Measurements from ENCODE around the gene GRID2IP.
A peak's percentile ranks its signal among the peaks of the same experiment; 100 is the strongest.

The GRID2IP gene

GRCh38 chr7:6530626-6531491, 20.4 kb downstream of the GRID2IP start:
- peak; percentile 13 for DNase-seq (ENCODE audit: low read depth)
- TF ChIP-seq CTCF (IDR thresholded peaks at IDR 0.05; ENCODE audit: insufficient read depth, low read depth, low read length, missing control alignments), result no peak
- H3K4me3 ChIP-seq (ENCODE audit: low read length), result peak overlapping the region; percentile 44

- TF ChIP-seq CTCF (IDR thresholded peaks at IDR 0.05; ENCODE audit: insufficient read depth, low read depth, low read length, missing control alignments), result no peak
- H3K4me3 ChIP-seq (ENCODE audit: low read length), result no peak overlapping the region
- no peak for DNase-seq (ENCODE audit: low read depth)
Observed at GRCh38 chr7:6529643-6530042, 21.6 kb downstream of the GRID2IP start.

GRCh38 chr7:6528401-6529130, 22.7 kb downstream of the GRID2IP start:
- TF ChIP-seq CTCF (IDR thresholded peaks at IDR 0.05; ENCODE audit: insufficient read depth, low read depth, low read length, missing control alignments), result no peak
- no peak overlapping the region for H3K4me3 ChIP-seq (ENCODE audit: low read length)
- no peak for DNase-seq (ENCODE audit: low read depth)

- no peak for DNase-seq (ENCODE audit: low read depth)
- TF ChIP-seq CTCF (IDR thresholded peaks at IDR 0.05; ENCODE audit: insufficient read depth, low read depth, low read length, missing control alignments), result no peak
- H3K4me3 ChIP-seq (ENCODE audit: low read length), result no peak overlapping the region
Observed at GRCh38 chr7:6526997-6527378, 24.3 kb downstream of the GRID2IP start.

- no peak for TF ChIP-seq CTCF (IDR thresholded peaks at IDR 0.05; ENCODE audit: insufficient read depth, low read depth, low read length, missing control alignments)
- DNase-seq (ENCODE audit: low read depth), result no peak
Observed at GRCh38 chr7:6520163-6520981, 30.9 kb downstream of the GRID2IP start.

GRCh38 chr7:6516387-6516983, 34.8 kb downstream of the GRID2IP start:
- no peak overlapping the region for H3K4me3 ChIP-seq (ENCODE audit: low read length)
- DNase-seq (ENCODE audit: low read depth), result peak; percentile 84
- peak; percentile 91 for TF ChIP-seq CTCF (IDR thresholded peaks at IDR 0.05; ENCODE audit: insufficient read depth, low read depth, low read length, missing control alignments)

More at GRCh38 chr7:6520163-6520981, 30.9 kb downstream of the GRID2IP start:
- H3K4me3 ChIP-seq (ENCODE audit: low read length), result no peak overlapping the region

All from epithelial cell of esophagus (primary cell).